OCI-LY7 (cell line): ENCODE measurements around the gene HTRA1. TPM values are rescaled to one million over a fixed set of nuclear protein-coding genes. Genes with fewer than 3 reads are reported as not detected.

Experiments used
- BruUV-seq: library from RNA; stranded (reverse); fragments of 400-500 nt; replicated peaks from 2 replicates; lab custom pipeline; 2021; lab: Mats Ljungman, UMichigan
- CTCF ChIA-PET: fragments of 300-600 bp; sonication (Branson Sonifier 250); formaldehyde crosslinking; loops from one replicate; lab custom pipeline; 2022; ENCODE audit warnings: antibody characterized with exemption; ENCODE audit not compliant: unreplicated experiment; lab: Charles Lee
- POLR2A ChIA-PET: fragments of 300-600 bp; sonication (Branson Sonifier 250); formaldehyde crosslinking; loops from one replicate; lab custom pipeline; 2022; ENCODE audit warnings: antibody characterized with exemption; lab: Charles Lee
- DNase-seq: peaks from one replicate; pipeline ENCODE4 v3.0.0-alpha.2; 2015; ENCODE audit warnings: low spot score
- H2AFZ ChIP-seq: fragments of 200-600 bp; sonication (generic), shearing (Covaris generic); 2 replicates; pipeline ENCODE4 v1.6.1; 2014; ENCODE audit warnings: mild to moderate bottlenecking, antibody characterized with exemption, low read length, moderate library complexity
- H3K27ac ChIP-seq: fragments of 200-600 bp; sonication (generic); 2 replicates; pipeline ENCODE4 v1.5.1; 2014; ENCODE audit warnings: mixed run types, low read depth, mild to moderate bottlenecking, moderate library complexity, low read length, inconsistent platforms; ENCODE audit not compliant: poor library complexity, severe bottlenecking
- H3K36me3 ChIP-seq: fragments of 200-600 bp; sonication (generic); 2 replicates; pipeline ENCODE4 v1.6.1; 2014; ENCODE audit warnings: mild to moderate bottlenecking, antibody characterized with exemption, low read length, moderate library complexity, mixed read lengths; ENCODE audit not compliant: insufficient read depth
- H3K4me1 ChIP-seq: fragments of 200-600 bp; sonication (generic); 2 replicates; pipeline ENCODE4 v1.5.1; 2014; ENCODE audit warnings: mild to moderate bottlenecking, low read length; ENCODE audit not compliant: insufficient read depth, poor library complexity, severe bottlenecking
- H3K4me2 ChIP-seq: fragments of 200-600 bp; sonication (generic); 2 replicates; pipeline ENCODE4 v1.6.1; 2014; ENCODE audit warnings: mild to moderate bottlenecking, low read length
- H3K4me3 ChIP-seq: fragments of 200-600 bp; sonication (generic); 2 replicates; pipeline ENCODE4 v1.5.1; 2014; ENCODE audit warnings: mild to moderate bottlenecking, low read depth, low read length; ENCODE audit not compliant: poor library complexity, severe bottlenecking
- H3K79me2 ChIP-seq: fragments of 200-600 bp; sonication (generic); 2 replicates; pipeline ENCODE4 v1.6.1; 2016; ENCODE audit warnings: low read depth, mild to moderate bottlenecking, low read length, moderate library complexity, mixed read lengths; ENCODE audit not compliant: insufficient read depth
- H3K9me2 ChIP-seq: fragments of 200-600 bp; sonication (generic); 2 replicates; pipeline ENCODE4 v1.6.1; 2016; ENCODE audit warnings: mild to moderate bottlenecking, low read length, mixed read lengths; ENCODE audit not compliant: insufficient read depth
- H3K9me3 ChIP-seq: fragments of 200-600 bp; sonication (generic); 2 replicates; pipeline ENCODE4 v1.6.1; 2014; ENCODE audit warnings: mild to moderate bottlenecking, mixed run types, low read length, mixed read lengths
- H4K20me1 ChIP-seq: fragments of 200-600 bp; sonication (generic); 2 replicates; pipeline ENCODE4 v1.6.1; 2014; ENCODE audit warnings: mild to moderate bottlenecking, antibody characterized with exemption, low read length, moderate library complexity, mixed read lengths; ENCODE audit not compliant: insufficient read depth
- CTCF ChIP-seq: fragments of 200-600 bp; sonication (generic); conservative IDR thresholded peaks from 2 replicates; pipeline ENCODE4 v1.5.1; 2014; ENCODE audit warnings: mild to moderate bottlenecking, antibody characterized with exemption, low read length, moderate library complexity, mixed read lengths
- EZH2phosphoT487 ChIP-seq: fragments of 200-600 bp; sonication (generic); IDR thresholded peaks from 2 replicates; pipeline ENCODE4 v1.6.1; 2018; ENCODE audit warnings: low read depth, borderline replicate concordance, mild to moderate bottlenecking, mixed run types, antibody characterized with exemption, low read length, moderate library complexity, mixed read lengths
- intact Hi-C: fragments of 100-400 bp; cut with micrococcal nuclease; formaldehyde crosslinking; loops from one replicate; pipeline ENCODE4 v1.10.0; 2022; ENCODE audit not compliant: unreplicated experiment
- total RNA-seq, 2 experiments: library from RNA; depleted of rRNA in 1 of 2; stranded (reverse); fragments of >200 nt in 1 of 2; shearing (Covaris generic) in 1 of 2; gene quantifications; 2 replicates each; pipeline ENCODE4 v1.2.3, GENCODE V29; 2014 to 2022

HTRA1 gene
- total RNA-seq, 2 experiments from 2014 or later, result not detected

- ChIA-PET CTCF (no interaction called here), POLR2A (no interaction called here)
Measured at GRCh38 chr10:122448600-122448999, 12.8 kb upstream of the HTRA1 start.

GRCh38 chr10:122449153-122449552 lies 12.2 kb upstream of the HTRA1 start:
- CTCF ChIA-PET, result interaction anchor here (0.5 kb wide), 1 partner anchor 244 kb away, joined by 3 read pairs; no protein-coding TSS in a partner anchor
- BruUV-seq, result no TSS peak
- POLR2A ChIA-PET, result no interaction called here
- no peak for DNase-seq
- Histone ChIP-seq H3K9me3 (no peaks in the 10 kb centered on the region), H3K4me3 (no peak overlapping the region), H3K36me3 (no peaks in the 10 kb centered on the region), H3K79me2 (no peaks in the 10 kb centered on the region), H3K4me2 (no peak overlapping the region), H3K9me2 (no peaks in the 10 kb centered on the region), H4K20me1 (no peaks in the 10 kb centered on the region), H3K27ac (no peak overlapping the region), H3K4me1 (no peaks in the 10 kb centered on the region), H2AFZ (no peak overlapping the region)
- intact Hi-C loops, result loop anchor here (10.0 kb wide), 1 partner anchor 116 kb away; the partner anchor contains the start of gene DMBT1
- TF ChIP-seq EZH2phosphoT487 (no peak), CTCF (no peak)

More at GRCh38 chr10:122448600-122448999, 12.8 kb upstream of the HTRA1 start:
- H3K4me3 ChIP-seq, result no peak overlapping the region
- TF ChIP-seq EZH2phosphoT487, result no peak
- no peak for TF ChIP-seq CTCF
- no peaks in the 10 kb centered on the region for H3K36me3 ChIP-seq
- H2AFZ ChIP-seq, result no peak overlapping the region
- no peak for DNase-seq
- no peaks in the 10 kb centered on the region for H3K9me2 ChIP-seq
- H3K79me2 ChIP-seq, result no peaks in the 10 kb centered on the region
- BruUV-seq, result no TSS peak
- no peaks in the 10 kb centered on the region for H4K20me1 ChIP-seq
- H3K27ac ChIP-seq, result no peak overlapping the region
- H3K9me3 ChIP-seq, result no peaks in the 10 kb centered on the region
- intact Hi-C loops, result loop anchor here (10.0 kb wide), 1 partner anchor 116 kb away; the partner anchor contains the start of gene DMBT1
- no peaks in the 10 kb centered on the region for H3K4me1 ChIP-seq
- H3K4me2 ChIP-seq, result no peak overlapping the region

GRCh38 chr10:122450353-122450990 lies 10.9 kb upstream of the HTRA1 start:
- H3K4me1 ChIP-seq, result no peaks in the 10 kb centered on the region
- DNase-seq, result no peak
- ChIA-PET CTCF (no interaction called here), POLR2A (no interaction called here)
- H3K27ac ChIP-seq, result no peak overlapping the region
- H4K20me1 ChIP-seq, result no peaks in the 10 kb centered on the region
- intact Hi-C loops, result no loop called here
- BruUV-seq, result no TSS peak
- H3K9me2 ChIP-seq, result no peaks in the 10 kb centered on the region
- no peak overlapping the region for H3K4me3 ChIP-seq
- H3K9me3 ChIP-seq, result no peaks in the 10 kb centered on the region
- H3K4me2 ChIP-seq, result no peak overlapping the region
- H3K79me2 ChIP-seq, result no peaks in the 10 kb centered on the region
- no peak for TF ChIP-seq EZH2phosphoT487
- TF ChIP-seq CTCF, result no peak
- H2AFZ ChIP-seq, result no peak overlapping the region
- no peaks in the 10 kb centered on the region for H3K36me3 ChIP-seq
